GM19099 (cell line): ENCODE measurements around the gene CRK.

Experiments
- POLR2A ChIP-seq: IDR thresholded peaks from 3 replicates; pipeline ENCODE4 v1.6.1; 2011; ENCODE audit warnings: low read depth; ENCODE audit not compliant: insufficient read length; ENCODE audit errors: extremely low read depth

The CRK gene

GRCh38 chr17:1455797-1456599, at the start of gene CRK:
Gene CRK, minus strand, starts transcription at chr17:1456232. Its CDS starts 115 bp downstream, at chr17:1456117.
- peak; percentile 90 for TF ChIP-seq POLR2A

GRCh38 chr17:1505586-1505985, 49.6 kb upstream of the CRK start:
- no peak for TF ChIP-seq POLR2A

GRCh38 chr17:1504866-1505265, 48.8 kb upstream of the CRK start:
- no peak for TF ChIP-seq POLR2A

GRCh38 chr17:1503699-1504098, 47.7 kb upstream of the CRK start:
- no peak for TF ChIP-seq POLR2A

GRCh38 chr17:1498869-1499268, 42.8 kb upstream of the CRK start:
- no peak for TF ChIP-seq POLR2A

GRCh38 chr17:1498233-1498632, 42.2 kb upstream of the CRK start:
- TF ChIP-seq POLR2A, result no peak

GRCh38 chr17:1497831-1498230, 41.8 kb upstream of the CRK start:
- no peak for TF ChIP-seq POLR2A

- TF ChIP-seq POLR2A, result no peak
Measured at GRCh38 chr17:1496869-1497268, 40.8 kb upstream of the CRK start.

- no peak for TF ChIP-seq POLR2A
Measured at GRCh38 chr17:1495265-1495989, 39.4 kb upstream of the CRK start.

- no peak for TF ChIP-seq POLR2A
Measured at GRCh38 chr17:1494736-1495253, 38.8 kb upstream of the CRK start.

GRCh38 chr17:1494203-1494602, 38.2 kb upstream of the CRK start:
- TF ChIP-seq POLR2A, result no peak

GRCh38 chr17:1493291-1493980, 37.4 kb upstream of the CRK start:
- TF ChIP-seq POLR2A, result no peak

- TF ChIP-seq POLR2A, result no peak
Measured at GRCh38 chr17:1492249-1493206, 36.5 kb upstream of the CRK start, which contains the start of gene MYO1C. Gene MYO1C, minus strand, starts transcription at chr17:1492686. Its CDS starts 199 bp downstream, at chr17:1492487.
